B cell (primary cell): Measurements from ENCODE around the gene C1orf198. TPM values are rescaled to one million over a fixed set of nuclear protein-coding genes. Genes with fewer than 3 reads are reported as not detected.

Source experiments
- ATAC-seq: fragments of 200-7000 bp; cut with Tn5 transposase; one replicate; pipeline ENCODE4 v1.10.0; 2021; ENCODE audit warnings: low read depth, mild to moderate bottlenecking, moderate number of reproducible peaks, moderate library complexity
- CTCF ChIA-PET: fragments of 350-600 bp; sonication (Branson Sonifier 250); formaldehyde crosslinking; loops from one replicate; lab custom pipeline; 2021; ENCODE audit warnings: antibody characterized with exemption, inconsistent platforms; lab: Charles Lee
- POLR2A ChIA-PET: fragments of 350-600 bp; sonication (Branson Sonifier 250); formaldehyde crosslinking; loops from one replicate; lab custom pipeline; 2021; ENCODE audit warnings: antibody characterized with exemption; lab: Charles Lee
- DNase-seq: peaks from one replicate; pipeline ENCODE4 v3.0.0; 2013
- H2AFZ ChIP-seq: 2 replicates; pipeline ENCODE4 v1.6.1; 2012; ENCODE audit warnings: mild to moderate bottlenecking, low read depth, low read length; ENCODE audit not compliant: insufficient read depth, poor library complexity, severe bottlenecking
- H3K27ac ChIP-seq, 2 donors: 1 replicate in 1 of 2; 2 replicates in 1 of 2; pipeline ENCODE4 v1.5.1; 2012 to 2013; ENCODE audit warnings: low read length in 2 of 2, mild to moderate bottlenecking in 2 of 2, moderate library complexity in 1 of 2
- H3K27me3 ChIP-seq, 4 experiments: fragments of 200-600 bp in 1 of 4; sonication (generic) in 1 of 4; replicated peaks in 1 of 4; 1 replicate in 2 of 4; 2 replicates in 2 of 4; pipeline versions ENCODE4 v1.6.1 to v1.7.0; 2013 to 2016; ENCODE audit warnings: low read length in 3 of 4, mild to moderate bottlenecking in 2 of 4, mixed read lengths in 1 of 4, moderate library complexity in 1 of 4; ENCODE audit not compliant: insufficient read depth in 4 of 4, control insufficient read depth in 3 of 4; ENCODE audit errors: control extremely low read depth in 1 of 4
- H3K36me3 ChIP-seq, 2 experiments: replicated peaks in 1 of 2; 1 replicate in 1 of 2; 2 replicates in 1 of 2; pipeline versions ENCODE4 v1.6.1 to v1.7.1; 2013; ENCODE audit warnings: low read length in 1 of 2; ENCODE audit not compliant: insufficient read depth in 2 of 2, control insufficient read depth in 1 of 2; ENCODE audit errors: control extremely low read depth in 1 of 2, extremely low read depth in 1 of 2
- H3K4me1 ChIP-seq, 2 donors: fragments of 200-600 bp in 1 of 2; sonication (generic) in 1 of 2; 1 replicate in 1 of 2; 2 replicates in 1 of 2; pipeline versions ENCODE4 v1.5.1 to v1.6.1; 2013 to 2017; ENCODE audit warnings: low read length in 2 of 2; ENCODE audit not compliant: control insufficient read depth in 2 of 2, insufficient read depth in 2 of 2
- H3K4me2 ChIP-seq: replicated peaks from 2 replicates; pipeline ENCODE3; 2012; ENCODE audit warnings: mild to moderate bottlenecking, low read depth, low read length; ENCODE audit not compliant: poor library complexity, severe bottlenecking
- H3K4me3 ChIP-seq, 5 experiments: fragments of 200-600 bp in 1 of 5; sonication (generic) in 1 of 5; 1 replicate in 3 of 5; 2 replicates in 2 of 5; pipeline versions ENCODE4 v1.5.1 to v1.7.0; 2011 to 2016; ENCODE audit warnings: low read length in 4 of 5, mild to moderate bottlenecking in 4 of 5, low read depth in 2 of 5, control low read depth in 1 of 5, moderate library complexity in 1 of 5; ENCODE audit not compliant: insufficient read depth in 1 of 5; ENCODE audit errors: control extremely low read depth in 1 of 5, extremely low read depth in 1 of 5
- H3K79me2 ChIP-seq: fragments of 200-600 bp; sonication (generic); one replicate; pipeline ENCODE4 v1.6.0; 2016; ENCODE audit warnings: low read length; ENCODE audit not compliant: control insufficient read depth, insufficient read depth
- H3K9ac ChIP-seq: fragments of 200-600 bp; sonication (generic); 2 replicates; pipeline ENCODE4 v1.6.1; 2017; ENCODE audit warnings: mild to moderate bottlenecking, low read length, moderate library complexity
- H3K9me3 ChIP-seq, 3 donors: one replicate each; pipeline versions ENCODE4 v1.6.1 to v1.7.1; 2013; ENCODE audit warnings: low read length in 2 of 3; ENCODE audit not compliant: control insufficient read depth in 2 of 3, insufficient read depth in 1 of 3; ENCODE audit errors: control extremely low read depth in 1 of 3
- H4K20me1 ChIP-seq: 2 replicates; pipeline ENCODE4 v1.6.0; 2012; ENCODE audit warnings: mild to moderate bottlenecking, low read length; ENCODE audit not compliant: insufficient read depth, control insufficient read depth, poor library complexity, severe bottlenecking
- H3K27ac Mint-ChIP-seq: one replicate; pipeline ENCODE4 v1.8.0; 2021; ENCODE audit warnings: mixed read lengths
- H3K27me3 Mint-ChIP-seq: one replicate; pipeline ENCODE4 v1.8.0; 2021; ENCODE audit warnings: mixed read lengths
- H3K4me1 Mint-ChIP-seq: one replicate; pipeline ENCODE4 v1.8.0; 2021; ENCODE audit warnings: mixed read lengths
- H3K4me3 Mint-ChIP-seq: one replicate; pipeline ENCODE4 v1.8.0; 2021; ENCODE audit warnings: mixed read lengths
- H3K9me3 Mint-ChIP-seq: one replicate; pipeline ENCODE4 v1.8.0; 2022; ENCODE audit warnings: mixed read lengths; ENCODE audit not compliant: insufficient read depth
- CTCF ChIP-seq: fragments of 200-600 bp; IDR thresholded peaks from one replicate; pipeline ENCODE4 v1.8.0; 2022; ENCODE audit warnings: antibody characterized with exemption, mild to moderate bottlenecking
- EZH2 ChIP-seq: IDR thresholded peaks from 2 replicates; pipeline ENCODE4 v1.6.1; 2012; ENCODE audit warnings: borderline replicate concordance, low read depth, mild to moderate bottlenecking, moderate library complexity, low read length; ENCODE audit not compliant: insufficient read depth, poor library complexity, severe bottlenecking
- WGBS: methylation state at CpG from one replicate; pipeline ENCODE4 v1.1.5; 2013; ENCODE audit warnings: missing lambda C conversion rate; ENCODE audit not compliant: insufficient coverage; 5-methylcytosine and 5-hydroxymethylcytosine counted together
- intact Hi-C: fragments of 100-400 bp; cut with micrococcal nuclease; formaldehyde crosslinking; loops from one replicate; pipeline ENCODE4 v1.10.0; 2022
- polyA plus RNA-seq: library from polyadenylated mRNA; depleted of rRNA; stranded (reverse); fragments of >200 nt; gene quantifications from 2 replicates; pipeline ENCODE4 v1.2.3, GENCODE V29; 2012
- total RNA-seq, 2 donors: library from RNA; stranded (reverse); fragments of 120-200 nt in 1 of 2; gene quantifications; 1 replicate in 1 of 2; 2 replicates in 1 of 2; pipeline versions ENCODE4 v1.2.3 to v1.2.4, GENCODE V29; 2013 to 2022

Gene C1orf198
- total and polyA plus RNA-seq, 2 donors (not counting 1 experiment from before 2014, with no cell fraction given): 1.0 to 6.6 TPM

- ATAC-seq: no peak
These were observed 37.9 kb upstream of the C1orf198 start for GRCh38 chr1:230906226-230906625.

GRCh38 chr1:230905733-230906132 lies 37.4 kb upstream of the C1orf198 start:
- Histone ChIP-seq H2AFZ (no peak overlapping the region), H4K20me1 (no peaks in the 10 kb centered on the region), H3K9ac (no peak overlapping the region), H3K4me1 (no peaks in the 10 kb centered on the region), H3K9me3 (no peaks in the 10 kb centered on the region), H3K27ac (no peak overlapping the region), H3K27me3 (no peaks in the 10 kb centered on the region), H3K4me2 (no peak overlapping the region), H3K36me3 (peaks cover 4 to 65% of the 10 kb centered on the region in 2 experiments), H3K79me2 (no peaks in the 10 kb centered on the region), H3K4me3 (no peak overlapping the region)
- WGBS: 100% methylated on average over 5 of the region's 5 CpGs
- no peak overlapping the region for H3K27ac Mint-ChIP-seq
- H3K4me3 Mint-ChIP-seq: no peak overlapping the region
- no peak for ATAC-seq
- intact Hi-C loops: no loop called here
- ChIA-PET CTCF (interaction anchor here (0.7 to 1.2 kb wide), 2 partner anchors 11 to 12 kb away, joined by 3 to 4 read pairs; no protein-coding TSS in a partner anchor), POLR2A (no interaction called here)
- H3K4me1 Mint-ChIP-seq: no peaks in the 10 kb centered on the region
- no peaks in the 10 kb centered on the region for H3K9me3 Mint-ChIP-seq
- DNase-seq: no peak
- no peaks in the 10 kb centered on the region for H3K27me3 Mint-ChIP-seq
- TF ChIP-seq EZH2 (no peak), CTCF (no peak)

More at GRCh38 chr1:230906226-230906625, 37.9 kb upstream of the C1orf198 start:
- no CpG with 5 or more reads among the region's 2 CpGs for WGBS
- H2AFZ ChIP-seq: no peak overlapping the region
- no peaks in the 10 kb centered on the region for H3K79me2 ChIP-seq
- ChIA-PET CTCF (interaction anchor here (0.7 to 1.3 kb wide), 2 partner anchors 10 to 73 kb away, joined by 3 to 4 read pairs; partner anchors contain the start of gene ARV1), POLR2A (no interaction called here)
- H3K4me1 Mint-ChIP-seq: no peaks in the 10 kb centered on the region
- no peak overlapping the region for H3K27ac ChIP-seq
- no peaks in the 10 kb centered on the region for H3K27me3 ChIP-seq
- H3K9me3 Mint-ChIP-seq: no peaks in the 10 kb centered on the region
- no peaks in the 10 kb centered on the region for H3K4me1 ChIP-seq
- H3K4me3 ChIP-seq: no peak overlapping the region
- peaks cover 4 to 70% of the 10 kb centered on the region in 2 experiments for H3K36me3 ChIP-seq
- H3K4me2 ChIP-seq: no peak overlapping the region
- H3K27ac Mint-ChIP-seq: no peak overlapping the region
- DNase-seq: no peak
- H3K27me3 Mint-ChIP-seq: no peaks in the 10 kb centered on the region
- H3K4me3 Mint-ChIP-seq: no peak overlapping the region
- no peaks in the 10 kb centered on the region for H4K20me1 ChIP-seq
- intact Hi-C loops: no loop called here
- no peaks in the 10 kb centered on the region for H3K9me3 ChIP-seq
- no peak overlapping the region for H3K9ac ChIP-seq
- TF ChIP-seq EZH2: no peak
- no peak for TF ChIP-seq CTCF
